ENCODE measurements around the gene INPP5A.

The INPP5A gene

GRCh38 chr10:132643709-132644526, 106.3 kb downstream of the INPP5A start:
- peaks cover 3% of the 10 kb centered on the region for H3K9me3 ChIP-seq (ENCODE audit: insufficient read depth, low read depth, low read length)
- no CpG with 5 or more reads among the region's 35 CpGs for WGBS (ENCODE audit: extremely low coverage, insufficient coverage, insufficient read length)
- H3K27me3 ChIP-seq (ENCODE audit: insufficient read depth, low read length) = no peaks in the 10 kb centered on the region
- no peak overlapping the region for H3K23ac ChIP-seq (ENCODE audit: low read length)
- H3K4me3 ChIP-seq (ENCODE audit: low read depth, low read length) = no peak overlapping the region
- H3K79me2 ChIP-seq (ENCODE audit: control insufficient read depth, insufficient read depth, low read length, poor library complexity) = no peaks in the 10 kb centered on the region
- no peak overlapping the region for H3K4ac ChIP-seq (ENCODE audit: low read depth, low read length)
- H3K36me3 ChIP-seq (ENCODE audit: control insufficient read depth in 1 of 2, insufficient read depth in 2 of 2, low read length in 2 of 2) = peaks cover 0 to 3% of the 10 kb centered on the region in 2 experiments
- no peak overlapping the region for H3K4me2 ChIP-seq (ENCODE audit: low read length)
- H3K9ac ChIP-seq (ENCODE audit: low read length) = no peak overlapping the region
- H2AK5ac ChIP-seq (ENCODE audit: low read length) = no peak overlapping the region
- no peaks in the 10 kb centered on the region for H3K79me1 ChIP-seq (ENCODE audit: low read length)
- H3K18ac ChIP-seq (ENCODE audit: low read length) = no peak overlapping the region
- H3K4me1 ChIP-seq (ENCODE audit: control insufficient read depth in 1 of 2, insufficient read depth in 2 of 2, low read length in 2 of 2) = no peaks in the 10 kb centered on the region
- H2BK5ac ChIP-seq (ENCODE audit: low read depth, low read length, poor library complexity) = no peak overlapping the region
- no peak overlapping the region for H3K27ac ChIP-seq (ENCODE audit: low read depth, low read length)
- no peak overlapping the region for H4K8ac ChIP-seq (ENCODE audit: low read depth, low read length)
- H2BK120ac ChIP-seq (ENCODE audit: insufficient read depth, low read length, poor library complexity) = no peak overlapping the region
- no peak overlapping the region for H2BK12ac ChIP-seq (ENCODE audit: low read length)
- no peak overlapping the region for H3K14ac ChIP-seq (ENCODE audit: low read length)
- no peak overlapping the region for H4K12ac ChIP-seq (ENCODE audit: low read depth, low read length)
- H4K91ac ChIP-seq (ENCODE audit: low read depth, low read length) = no peak overlapping the region
- no peak overlapping the region for H2AFZ ChIP-seq (ENCODE audit: insufficient read depth, low read length, poor library complexity)
- no peak for DNase-seq

GRCh38 chr10:132644527-132645246, 107.1 kb downstream of the INPP5A start:
- no peak overlapping the region for H4K8ac ChIP-seq (ENCODE audit: low read depth, low read length)
- no peak overlapping the region for H2AK5ac ChIP-seq (ENCODE audit: low read length)
- no peak overlapping the region for H3K18ac ChIP-seq (ENCODE audit: low read length)
- no CpG with 5 or more reads among the region's 30 CpGs for WGBS (ENCODE audit: extremely low coverage, insufficient coverage, insufficient read length)
- no peak overlapping the region for H3K14ac ChIP-seq (ENCODE audit: low read length)
- H3K9ac ChIP-seq (ENCODE audit: low read length) = no peak overlapping the region
- no peak overlapping the region for H4K12ac ChIP-seq (ENCODE audit: low read depth, low read length)
- no peak overlapping the region for H2BK12ac ChIP-seq (ENCODE audit: low read length)
- H3K27me3 ChIP-seq (ENCODE audit: insufficient read depth, low read length) = no peaks in the 10 kb centered on the region
- no peak overlapping the region for H3K23ac ChIP-seq (ENCODE audit: low read length)
- no peak overlapping the region for H3K4ac ChIP-seq (ENCODE audit: low read depth, low read length)
- H3K79me1 ChIP-seq (ENCODE audit: low read length) = no peaks in the 10 kb centered on the region
- no peak overlapping the region for H3K4me2 ChIP-seq (ENCODE audit: low read length)
- no peak overlapping the region for H2AFZ ChIP-seq (ENCODE audit: insufficient read depth, low read length, poor library complexity)
- peaks cover 0 to 3% of the 10 kb centered on the region in 2 experiments for H3K36me3 ChIP-seq (ENCODE audit: control insufficient read depth in 1 of 2, insufficient read depth in 2 of 2, low read length in 2 of 2)
- H3K4me3 ChIP-seq (ENCODE audit: low read depth, low read length) = no peak overlapping the region
- H2BK120ac ChIP-seq (ENCODE audit: insufficient read depth, low read length, poor library complexity) = no peak overlapping the region
- H3K9me3 ChIP-seq (ENCODE audit: insufficient read depth, low read depth, low read length) = peaks cover 4% of the 10 kb centered on the region
- no peak overlapping the region for H2BK5ac ChIP-seq (ENCODE audit: low read depth, low read length, poor library complexity)
- H4K91ac ChIP-seq (ENCODE audit: low read depth, low read length) = no peak overlapping the region
- no peaks in the 10 kb centered on the region for H3K4me1 ChIP-seq (ENCODE audit: control insufficient read depth in 1 of 2, insufficient read depth in 2 of 2, low read length in 2 of 2)
- no peak overlapping the region for H3K27ac ChIP-seq (ENCODE audit: low read depth, low read length)
- H3K79me2 ChIP-seq (ENCODE audit: control insufficient read depth, insufficient read depth, low read length, poor library complexity) = no peaks in the 10 kb centered on the region
- no peak for DNase-seq

GRCh38 chr10:132645247-132645530, 107.6 kb downstream of the INPP5A start:
- Histone ChIP-seq H3K9me3 (ENCODE audit: insufficient read depth, low read depth, low read length) (peaks cover 5% of the 10 kb centered on the region), H3K27me3 (ENCODE audit: insufficient read depth, low read length) (no peaks in the 10 kb centered on the region), H3K23ac (ENCODE audit: low read length) (no peak overlapping the region), H2AK5ac (ENCODE audit: low read length) (no peak overlapping the region), H4K8ac (ENCODE audit: low read depth, low read length) (no peak overlapping the region), H3K79me2 (ENCODE audit: control insufficient read depth, insufficient read depth, low read length, poor library complexity) (no peaks in the 10 kb centered on the region), H3K27ac (ENCODE audit: low read depth, low read length) (no peak overlapping the region), H2BK120ac (ENCODE audit: insufficient read depth, low read length, poor library complexity) (no peak overlapping the region), H2BK5ac (ENCODE audit: low read depth, low read length, poor library complexity) (no peak overlapping the region), H4K91ac (ENCODE audit: low read depth, low read length) (no peak overlapping the region), H3K14ac (ENCODE audit: low read length) (no peak overlapping the region), H3K36me3 (ENCODE audit: control insufficient read depth in 1 of 2, insufficient read depth in 2 of 2, low read length in 2 of 2) (peaks cover 0 to 3% of the 10 kb centered on the region in 2 experiments), H2BK12ac (ENCODE audit: low read length) (no peak overlapping the region), H4K12ac (ENCODE audit: low read depth, low read length) (no peak overlapping the region), H3K4ac (ENCODE audit: low read depth, low read length) (no peak overlapping the region), H3K9ac (ENCODE audit: low read length) (no peak overlapping the region), H3K4me1 (ENCODE audit: control insufficient read depth in 1 of 2, insufficient read depth in 2 of 2, low read length in 2 of 2) (no peaks in the 10 kb centered on the region), H3K18ac (ENCODE audit: low read length) (no peak overlapping the region), H3K79me1 (ENCODE audit: low read length) (no peaks in the 10 kb centered on the region), H3K4me2 (ENCODE audit: low read length) (no peak overlapping the region), H3K4me3 (ENCODE audit: low read depth, low read length) (no peak overlapping the region), H2AFZ (ENCODE audit: insufficient read depth, low read length, poor library complexity) (no peak overlapping the region)
- DNase-seq = no peak
- WGBS (ENCODE audit: extremely low coverage, insufficient coverage, insufficient read length) = no CpG with 5 or more reads among the region's 14 CpGs

- no peak overlapping the region for H3K4me3 ChIP-seq (ENCODE audit: low read depth, low read length)
- no peak overlapping the region for H4K8ac ChIP-seq (ENCODE audit: low read depth, low read length)
- H2AFZ ChIP-seq (ENCODE audit: insufficient read depth, low read length, poor library complexity) = no peak overlapping the region
- no peaks in the 10 kb centered on the region for H3K79me2 ChIP-seq (ENCODE audit: control insufficient read depth, insufficient read depth, low read length, poor library complexity)
- H3K27me3 ChIP-seq (ENCODE audit: insufficient read depth, low read length) = no peaks in the 10 kb centered on the region
- no peak overlapping the region for H3K4me2 ChIP-seq (ENCODE audit: low read length)
- peaks cover 0 to 3% of the 10 kb centered on the region in 2 experiments for H3K36me3 ChIP-seq (ENCODE audit: control insufficient read depth in 1 of 2, insufficient read depth in 2 of 2, low read length in 2 of 2)
- H3K4ac ChIP-seq (ENCODE audit: low read depth, low read length) = no peak overlapping the region
- H3K14ac ChIP-seq (ENCODE audit: low read length) = no peak overlapping the region
- H3K4me1 ChIP-seq (ENCODE audit: control insufficient read depth in 1 of 2, insufficient read depth in 2 of 2, low read length in 2 of 2) = no peaks in the 10 kb centered on the region
- no peak overlapping the region for H3K9ac ChIP-seq (ENCODE audit: low read length)
- H4K12ac ChIP-seq (ENCODE audit: low read depth, low read length) = no peak overlapping the region
- no peak overlapping the region for H3K23ac ChIP-seq (ENCODE audit: low read length)
- no peak overlapping the region for H3K27ac ChIP-seq (ENCODE audit: low read depth, low read length)
- no peak overlapping the region for H3K18ac ChIP-seq (ENCODE audit: low read length)
- H4K91ac ChIP-seq (ENCODE audit: low read depth, low read length) = no peak overlapping the region
- H2BK12ac ChIP-seq (ENCODE audit: low read length) = no peak overlapping the region
- H3K79me1 ChIP-seq (ENCODE audit: low read length) = no peaks in the 10 kb centered on the region
- no peak overlapping the region for H2BK120ac ChIP-seq (ENCODE audit: insufficient read depth, low read length, poor library complexity)
- DNase-seq = no peak
- H2AK5ac ChIP-seq (ENCODE audit: low read length) = no peak overlapping the region
- H3K9me3 ChIP-seq (ENCODE audit: insufficient read depth, low read depth, low read length) = peaks cover 5% of the 10 kb centered on the region
- H2BK5ac ChIP-seq (ENCODE audit: low read depth, low read length, poor library complexity) = no peak overlapping the region
- WGBS (ENCODE audit: extremely low coverage, insufficient coverage, insufficient read length) = no CpG with 5 or more reads among the region's 36 CpGs
These were observed 108.2 kb downstream of the INPP5A start for GRCh38 chr10:132645630-132646442.
